Glomerular visceral epithelial cell (primary cell): ENCODE data around the gene DIP2C.
A peak's percentile ranks its signal among the peaks of the same experiment; 100 is the strongest.
"Not testable (repeated sequence)": the region's sequence is repeated elsewhere in the genome, so short reads cannot be mapped to it uniquely, and the experiment has no call there.

Source experiments
- DNase-seq: peaks from one replicate; pipeline ENCODE4 v3.0.0-alpha.2; 2016; ENCODE audit errors: extremely low spot score

Gene DIP2C

DNA sequence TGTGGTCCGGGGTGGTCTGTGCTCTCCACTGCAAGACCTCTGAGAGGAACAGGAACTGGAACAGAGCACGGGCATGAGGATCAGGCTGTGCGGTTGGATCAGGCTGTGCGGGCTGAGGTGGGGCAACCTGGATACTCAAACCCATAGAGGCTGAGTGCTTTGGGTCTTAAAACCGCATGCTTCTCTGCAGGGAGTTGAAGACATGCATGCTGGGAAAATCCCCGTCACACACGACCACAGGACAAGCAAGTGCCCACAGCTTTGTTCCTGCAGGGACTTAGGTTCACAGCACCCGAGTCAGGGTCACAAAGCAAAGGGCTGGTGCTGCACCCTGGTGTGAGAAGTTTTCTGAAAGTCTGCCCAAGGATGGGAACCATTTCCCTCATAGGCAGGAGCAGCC lies 333.0 kb downstream of the DIP2C start:
- no peak for DNase-seq

DNA sequence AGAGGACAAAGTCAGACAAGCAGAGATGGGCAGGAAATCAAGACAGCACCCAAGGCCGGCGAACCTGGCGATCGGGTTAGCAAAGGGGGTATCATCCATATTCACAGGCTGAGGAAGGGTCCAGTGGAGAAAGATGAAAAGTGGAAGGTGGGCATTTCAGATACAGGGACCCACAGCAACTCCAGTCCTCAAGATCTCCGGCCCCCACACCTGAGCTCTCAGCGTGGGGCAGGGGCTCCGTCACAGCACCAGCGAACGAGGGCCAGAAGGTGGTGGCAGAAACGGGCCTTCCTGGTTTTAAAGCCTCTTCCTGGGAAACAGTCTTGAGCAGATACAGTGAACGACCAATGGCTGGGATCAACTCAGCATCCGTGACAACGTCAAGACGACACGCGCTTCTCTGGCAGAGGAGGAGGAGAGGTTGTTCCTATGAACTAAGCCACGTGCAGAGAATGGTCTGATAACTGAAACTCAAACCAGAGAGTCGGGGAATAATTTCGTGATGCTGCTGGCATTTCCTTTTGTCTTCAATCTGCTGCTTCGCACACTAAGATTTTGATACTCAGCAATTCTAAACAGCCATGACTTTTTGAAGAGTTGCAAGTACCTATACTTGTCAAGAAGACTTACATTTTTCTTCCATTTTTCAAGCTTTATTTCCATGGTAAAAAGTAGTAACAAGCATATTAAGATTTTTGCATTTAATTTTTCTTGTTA lies 334.4 kb downstream of the DIP2C start:
- DNase-seq: no peak

DNA sequence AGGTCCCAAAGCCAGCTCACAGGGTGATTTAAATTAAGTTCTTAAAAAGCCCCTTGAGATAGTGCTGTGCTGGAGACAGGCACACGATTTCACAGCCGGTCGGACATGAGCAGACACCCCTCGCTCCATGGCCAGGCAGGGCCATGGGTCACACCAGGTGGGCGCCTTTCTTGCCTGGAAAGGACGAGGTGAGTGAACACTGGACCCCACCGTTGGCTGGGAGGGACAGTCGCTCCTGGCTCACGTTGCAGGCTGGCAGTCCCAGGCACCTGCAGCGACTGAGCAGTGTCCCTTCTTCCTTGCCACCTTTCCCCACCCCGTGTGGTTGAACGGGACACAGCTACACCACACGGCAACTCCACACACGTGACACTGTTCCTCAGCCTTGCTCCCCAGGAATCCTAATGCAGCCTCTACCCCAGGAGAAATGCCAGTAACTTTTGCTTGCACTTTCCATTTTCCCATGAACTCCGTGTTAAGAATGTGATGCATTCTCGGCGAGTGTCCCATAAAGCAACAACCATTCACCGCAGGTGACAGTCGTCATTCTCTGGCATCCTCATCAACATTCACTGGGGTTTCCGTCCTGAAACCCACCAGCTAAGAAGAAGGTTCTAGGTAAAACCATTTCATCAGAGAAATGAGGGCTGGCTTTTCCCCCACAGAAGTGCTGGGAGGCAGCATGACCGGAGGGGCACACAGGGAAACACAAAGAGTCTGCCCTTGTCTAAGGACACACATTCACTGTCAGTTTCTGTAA lies 336.8 kb downstream of the DIP2C start:
- no peak for DNase-seq

- DNase-seq: no peak
These were observed 337.6 kb downstream of the DIP2C start for GRCh38 chr10:351770-352334.

DNA sequence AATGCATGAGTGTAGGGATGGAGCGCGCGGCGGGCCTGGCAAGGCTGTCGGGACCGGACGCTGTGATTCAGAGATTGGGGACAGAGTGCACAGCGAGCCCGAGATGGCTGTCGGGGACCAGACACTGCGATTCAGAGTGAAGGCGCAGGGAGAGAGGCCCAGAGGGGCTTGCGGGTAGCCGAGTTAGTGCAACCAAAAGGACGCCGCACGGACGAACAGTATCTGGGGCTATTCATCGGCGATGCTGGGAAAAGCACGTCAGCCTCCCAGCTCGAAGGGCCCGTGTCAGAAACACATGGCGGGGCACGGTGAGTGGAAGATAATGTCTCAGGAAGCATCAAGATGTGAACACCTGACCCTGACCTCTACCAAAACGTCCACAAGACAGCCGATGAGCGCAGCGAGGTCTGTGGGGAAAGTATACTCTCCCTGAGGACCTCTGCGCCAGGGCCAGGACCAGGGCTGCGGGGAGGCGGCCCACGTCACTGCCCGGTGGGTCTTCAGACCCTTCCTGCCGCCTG lies 338.4 kb downstream of the DIP2C start:
- DNase-seq: no peak

DNA sequence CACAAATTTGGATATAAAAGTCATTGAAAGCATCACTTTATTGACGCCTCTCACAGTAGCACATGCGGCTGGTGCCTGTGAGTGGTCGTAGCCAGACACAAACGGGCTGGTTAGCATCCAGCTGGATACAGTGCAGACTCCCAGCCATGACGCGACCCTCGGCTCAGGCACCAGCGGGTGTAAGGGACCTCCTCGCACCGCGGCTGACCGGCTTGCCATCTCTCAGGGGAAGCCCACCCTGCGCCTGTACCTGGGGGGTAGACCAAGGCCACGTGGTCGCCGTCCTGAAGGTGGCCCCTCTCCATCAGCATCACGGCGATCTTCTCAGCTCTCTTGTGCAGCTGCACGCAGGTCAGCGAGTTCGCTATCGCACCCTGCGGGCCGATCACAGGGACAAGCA lies 340.4 kb downstream of the DIP2C start:
- no peak for DNase-seq

DNA sequence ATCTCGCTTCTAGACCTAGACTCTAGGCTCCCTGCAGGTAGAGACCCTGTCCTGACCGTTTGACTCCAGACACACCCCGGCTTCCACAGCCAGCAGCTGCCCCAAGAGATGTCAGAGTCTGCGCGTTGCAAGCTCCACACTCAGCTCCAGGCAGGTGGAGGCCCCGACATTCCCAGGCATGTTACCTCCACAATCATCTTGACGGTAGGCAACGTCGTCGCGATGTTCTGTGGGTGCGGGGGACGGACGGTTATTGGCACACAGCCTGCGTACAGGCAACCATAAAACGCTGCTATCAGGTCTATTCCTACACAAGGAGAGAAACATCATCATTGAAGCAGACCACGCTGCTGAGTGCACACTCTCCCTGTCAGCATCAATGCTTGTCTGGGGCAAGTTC lies 341.0 kb downstream of the DIP2C start:
- no peak for DNase-seq

GRCh38 chr10:347774-348173 lies 341.7 kb downstream of the DIP2C start:
- not testable (repeated sequence) for DNase-seq

DNA sequence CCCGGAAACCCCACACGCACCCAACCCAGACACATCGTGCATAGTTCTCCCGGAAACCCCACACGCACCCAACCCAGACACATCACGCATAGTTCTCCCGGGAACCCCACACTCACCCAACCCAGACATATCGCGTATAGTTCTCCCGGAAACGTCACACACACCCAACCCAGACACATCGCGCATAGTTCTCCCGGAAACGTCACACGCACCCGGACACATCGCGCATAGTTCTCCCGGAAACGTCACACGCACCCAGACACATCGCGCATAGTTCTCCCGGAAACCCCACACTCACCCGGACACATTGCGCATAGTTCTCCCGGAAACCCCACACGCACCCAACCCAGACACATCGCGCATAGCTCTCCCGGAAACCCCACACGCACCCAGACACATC lies 342.3 kb downstream of the DIP2C start:
- DNase-seq: not testable (repeated sequence)

DNA sequence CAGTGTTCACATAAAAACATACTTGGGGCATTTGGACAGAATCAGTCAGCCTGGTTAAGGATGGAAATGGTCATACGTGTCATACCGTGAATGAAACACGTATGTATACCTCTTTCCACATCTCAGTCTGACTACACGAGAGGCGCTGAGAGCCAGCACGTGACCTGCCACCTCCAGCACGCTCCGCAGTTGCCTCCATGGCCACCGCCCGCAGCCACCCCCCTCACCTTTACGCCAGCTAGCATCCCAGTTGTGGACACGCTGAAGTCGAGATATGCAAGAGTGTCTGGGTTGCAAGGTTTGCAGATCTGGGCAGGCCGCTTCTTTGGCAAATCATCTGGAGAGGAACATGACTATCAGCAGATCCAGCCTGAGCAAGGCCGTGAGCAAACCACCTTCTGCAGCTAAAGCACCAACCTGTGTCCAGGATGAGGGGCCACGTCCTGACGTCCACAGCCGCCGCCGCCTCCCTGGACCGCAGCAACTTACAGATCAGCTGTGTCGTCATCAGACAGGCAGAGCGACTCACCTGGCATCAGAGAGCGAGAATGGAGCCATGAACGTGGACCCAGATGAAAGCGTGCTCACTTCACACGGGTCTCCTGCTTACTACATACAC lies 344.8 kb downstream of the DIP2C start:
- DNase-seq: no peak

DNA sequence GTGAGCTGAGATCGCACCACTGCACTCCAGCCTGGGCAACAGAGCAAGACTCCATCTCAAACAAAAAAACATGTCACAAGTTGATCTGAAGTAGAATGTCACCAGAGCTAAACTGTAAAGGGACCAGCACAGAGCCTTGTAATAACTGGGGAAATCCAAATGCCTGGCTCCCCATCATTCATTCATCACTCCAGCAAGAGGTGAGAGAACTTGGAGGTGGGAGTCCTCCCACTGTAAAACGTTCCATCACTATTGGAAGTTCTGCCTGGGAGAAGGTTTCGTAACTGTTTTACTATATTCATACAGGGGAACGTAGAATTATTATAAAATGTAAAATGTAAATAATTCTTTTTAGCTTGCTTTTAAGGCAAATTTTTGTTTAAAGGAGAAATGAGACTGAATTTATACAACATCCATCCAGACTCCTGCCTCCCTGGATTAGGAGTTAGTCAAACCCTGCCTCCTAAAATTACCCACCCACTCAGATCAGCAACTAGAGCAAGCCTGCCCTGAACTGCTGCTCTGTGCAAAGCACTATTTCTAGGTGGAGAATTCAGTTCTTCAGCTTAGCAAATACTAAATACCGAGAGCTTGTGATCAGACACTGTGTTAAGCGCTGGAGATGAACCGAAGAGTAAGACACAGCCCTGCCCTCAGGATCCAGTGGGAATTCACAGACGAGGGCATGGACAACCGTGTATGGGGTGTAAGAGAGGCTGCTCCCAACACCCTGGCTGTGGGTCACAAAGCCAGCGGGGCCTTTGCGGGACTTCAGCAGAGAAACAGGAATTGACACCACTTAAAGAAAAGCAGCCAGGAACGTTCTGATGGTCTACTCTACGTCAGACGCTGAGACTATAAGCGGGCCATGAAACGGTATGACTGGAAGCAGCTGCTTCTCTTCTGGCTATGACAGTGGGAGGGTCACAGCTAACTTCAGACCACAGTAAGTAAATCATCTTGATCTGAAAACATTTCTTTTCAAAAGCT lies 345.9 kb downstream of the DIP2C start:
- no peak for DNase-seq

DNA sequence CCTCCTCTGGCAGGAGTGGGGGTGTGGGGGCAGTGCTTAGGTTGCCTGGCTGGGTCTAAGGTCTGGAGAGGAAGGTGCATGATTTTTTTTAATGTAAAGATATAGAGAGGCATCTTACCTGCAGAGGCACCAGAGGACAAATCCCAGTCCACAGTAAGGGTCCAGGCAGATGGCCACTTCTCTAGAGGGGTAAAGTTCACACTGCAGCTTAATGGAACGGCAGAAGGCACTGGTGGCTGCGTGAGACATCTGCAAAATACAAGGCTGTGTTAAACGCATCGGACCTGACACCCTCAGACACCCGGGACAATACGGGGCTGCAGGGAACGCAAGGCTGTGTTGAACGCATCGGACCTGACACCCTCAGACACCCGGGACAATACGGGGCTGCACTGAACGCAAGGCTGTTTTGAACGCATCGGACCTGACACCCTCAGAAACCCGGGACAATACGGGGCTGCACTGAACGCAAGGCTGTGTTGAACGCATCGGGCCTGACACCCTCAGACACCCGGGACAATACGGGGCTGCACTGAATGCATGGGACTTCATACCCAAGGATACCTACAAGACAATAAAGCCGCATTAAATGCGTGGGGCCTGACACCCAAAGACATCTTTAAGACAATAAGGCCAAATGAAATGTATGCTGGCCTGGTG lies 348.3 kb downstream of the DIP2C start:
- no peak for DNase-seq

GRCh38 chr10:340646-341045 lies 348.8 kb downstream of the DIP2C start:
- no peak for DNase-seq

DNA sequence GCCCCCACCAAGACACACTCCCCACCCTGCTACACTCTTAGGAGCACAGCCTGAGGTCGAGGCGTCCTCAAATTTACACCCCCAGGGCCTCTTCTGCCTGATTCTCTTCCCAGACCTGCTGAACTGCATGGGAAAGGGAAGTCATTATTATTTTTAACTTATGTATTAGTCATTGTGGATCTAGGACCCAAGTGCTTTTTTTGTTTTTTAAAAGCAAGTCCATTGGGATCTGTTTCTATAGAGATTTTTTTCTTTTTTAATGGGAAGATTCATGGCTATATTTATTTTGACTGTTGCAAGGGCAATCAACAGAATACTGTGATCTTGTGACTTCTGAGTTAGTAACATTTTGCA lies 350.5 kb downstream of the DIP2C start:
- DNase-seq: no peak

GRCh38 chr10:338171-339037 lies 351.1 kb downstream of the DIP2C start:
- peak; percentile 91 for DNase-seq

DNA sequence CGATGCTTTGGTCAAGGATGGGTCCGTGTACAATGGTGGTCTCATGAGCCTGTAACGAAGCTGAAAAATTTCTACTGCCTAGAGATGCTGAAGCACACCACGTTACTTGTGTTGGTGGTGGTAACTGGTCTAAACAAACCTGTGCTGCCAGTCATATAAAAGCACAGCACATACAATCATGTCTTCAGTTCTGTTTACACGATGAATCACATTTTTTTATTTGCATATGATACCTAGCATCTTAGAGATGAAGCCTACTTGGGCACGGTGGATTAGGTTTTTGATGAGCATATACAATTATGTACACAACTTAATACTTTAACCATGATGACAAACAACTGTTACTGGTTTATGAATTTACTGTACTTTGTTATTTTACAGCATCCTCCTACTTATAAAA lies 353.2 kb downstream of the DIP2C start:
- DNase-seq: no peak

- DNase-seq: peak; percentile 20
These were observed 354.2 kb downstream of the DIP2C start for GRCh38 chr10:335151-335800.

DNA sequence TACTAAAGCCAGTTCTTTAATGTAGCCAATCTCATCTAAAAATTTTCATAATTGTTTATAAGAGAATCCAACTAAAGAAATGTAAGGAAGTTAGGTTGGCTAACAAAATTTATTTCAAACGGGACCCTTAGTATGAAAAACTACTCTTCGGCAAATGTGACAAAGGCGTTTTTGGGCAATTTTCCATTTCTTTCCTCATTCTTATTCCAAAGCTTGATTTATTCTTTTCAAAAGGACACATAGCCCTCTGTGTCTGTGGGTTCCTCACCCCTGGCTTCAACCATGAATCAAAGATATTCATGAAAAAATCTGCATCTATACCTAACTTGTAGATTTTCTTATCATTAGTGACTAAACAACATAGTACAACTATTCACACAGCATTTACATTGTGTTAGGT lies 358.3 kb downstream of the DIP2C start:
- no peak for DNase-seq
